Hepatocyte (in vitro differentiated cells): ENCODE data around the gene ZNF598.

Experiments
- CTCF ChIP-seq: fragments of 200-600 bp; sonication (generic); IDR thresholded peaks from 2 replicates; pipeline ENCODE4 v1.5.1; 2016; ENCODE audit warnings: antibody characterized with exemption, mild to moderate bottlenecking; ENCODE audit not compliant: poor library complexity
- EZH2 ChIP-seq: fragments of 200-600 bp; sonication (generic); IDR thresholded peaks from 2 replicates; pipeline ENCODE4 v1.6.1; 2016; ENCODE audit warnings: antibody characterized with exemption, mild to moderate bottlenecking, borderline replicate concordance
- EZH2phosphoT487 ChIP-seq: fragments of 200-600 bp; sonication (generic); IDR thresholded peaks from one replicate; pipeline ENCODE4 v1.6.1; 2018; ENCODE audit warnings: antibody characterized with exemption, mild to moderate bottlenecking, low read depth, moderate library complexity; ENCODE audit not compliant: unreplicated experiment, severe bottlenecking

- TF ChIP-seq CTCF: no peak
- no peak for TF ChIP-seq EZH2
- no peak for TF ChIP-seq EZH2phosphoT487
Observed at GRCh38 chr16:2037115-2037514, 27.5 kb upstream of the ZNF598 start.
